GM19035 (cell line): Measurements from ENCODE around the gene FAM53B.
"Not testable (repeated sequence)": the region's sequence is repeated elsewhere in the genome, so short reads cannot be mapped to it uniquely, and the experiment has no call there.

Experiments
- ATAC-seq: cut with Tn5 transposase; IDR thresholded peaks from one replicate; pipeline ENCODE4 v1.9.1; 2021; ENCODE audit not compliant: unreplicated experiment

FAM53B gene

DNA sequence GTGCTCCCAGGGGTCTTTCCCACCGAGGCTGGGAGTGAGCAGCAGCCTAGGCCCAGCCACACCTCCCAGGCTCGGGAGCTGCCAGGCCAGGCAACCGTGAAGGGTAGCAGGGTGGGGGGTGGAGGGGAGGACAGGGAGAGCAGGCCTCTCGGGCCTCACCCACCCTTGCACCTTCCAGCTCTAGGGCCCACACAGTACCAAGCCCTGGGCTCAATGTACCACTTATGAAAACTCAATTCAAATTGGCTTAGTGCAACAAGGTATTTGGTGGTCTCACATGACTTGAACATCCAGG is 127.4 kb downstream of the FAM53B start:
- no peak for ATAC-seq

DNA sequence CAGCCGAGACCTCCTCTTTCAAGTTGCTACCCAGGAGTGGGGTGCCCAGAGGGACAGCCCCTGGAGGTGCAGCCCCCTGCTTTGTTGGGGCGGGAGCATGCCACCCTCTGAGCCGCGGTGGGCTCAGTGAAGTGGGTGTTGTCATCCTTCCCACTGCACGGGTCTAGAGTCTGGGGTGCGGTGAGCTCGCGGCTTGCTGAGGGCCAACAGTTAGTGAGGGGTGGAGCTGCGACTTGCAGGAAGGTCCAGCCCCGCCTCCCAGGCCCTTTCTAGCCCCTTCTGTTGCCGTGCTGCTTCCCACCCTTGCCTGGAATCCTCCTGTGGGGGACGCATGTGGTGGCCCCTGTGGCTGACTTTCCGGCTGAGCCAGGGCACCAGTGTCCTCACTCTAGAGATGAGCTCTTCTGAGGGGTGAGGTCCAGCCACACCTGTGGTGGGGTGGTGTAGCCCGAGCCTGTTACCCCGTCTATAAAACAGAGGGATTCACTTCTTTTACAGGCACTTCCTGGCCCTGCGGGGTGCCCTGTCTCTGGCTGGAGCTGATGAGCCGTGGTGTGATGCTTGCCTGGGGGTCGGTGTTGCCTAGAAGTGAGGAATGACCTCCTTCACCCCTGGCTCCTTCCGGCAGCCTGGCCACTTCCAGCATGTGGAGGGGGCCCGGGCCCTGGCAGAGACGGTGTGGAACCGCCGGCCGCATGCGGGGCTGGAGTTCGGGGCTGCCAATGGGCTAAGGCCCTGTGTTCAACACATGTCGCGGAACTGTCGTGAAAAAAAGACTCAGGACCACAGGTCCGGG is 127.9 kb downstream of the FAM53B start:
- no peak for ATAC-seq

DNA sequence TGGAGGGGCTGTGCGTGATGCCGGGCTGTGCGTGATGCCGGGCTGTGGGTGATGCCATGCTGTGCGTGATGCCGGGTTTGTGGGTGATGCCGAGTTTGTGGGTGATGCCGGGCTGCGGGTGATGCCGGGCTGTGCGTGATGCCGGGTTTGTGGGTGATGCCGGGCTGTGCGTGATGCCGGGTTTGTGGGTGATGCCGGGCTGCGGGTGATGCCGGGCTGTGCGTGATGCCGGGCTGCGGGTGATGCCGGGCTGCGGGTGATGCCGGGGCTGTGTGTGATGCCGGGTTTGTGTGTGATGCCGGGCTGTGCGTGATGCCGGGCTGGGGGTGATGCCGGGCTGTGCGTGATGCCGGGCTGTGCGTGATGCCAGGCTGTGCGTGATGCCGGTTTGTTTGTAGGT is 128.9 kb downstream of the FAM53B start:
- no peak for ATAC-seq

DNA sequence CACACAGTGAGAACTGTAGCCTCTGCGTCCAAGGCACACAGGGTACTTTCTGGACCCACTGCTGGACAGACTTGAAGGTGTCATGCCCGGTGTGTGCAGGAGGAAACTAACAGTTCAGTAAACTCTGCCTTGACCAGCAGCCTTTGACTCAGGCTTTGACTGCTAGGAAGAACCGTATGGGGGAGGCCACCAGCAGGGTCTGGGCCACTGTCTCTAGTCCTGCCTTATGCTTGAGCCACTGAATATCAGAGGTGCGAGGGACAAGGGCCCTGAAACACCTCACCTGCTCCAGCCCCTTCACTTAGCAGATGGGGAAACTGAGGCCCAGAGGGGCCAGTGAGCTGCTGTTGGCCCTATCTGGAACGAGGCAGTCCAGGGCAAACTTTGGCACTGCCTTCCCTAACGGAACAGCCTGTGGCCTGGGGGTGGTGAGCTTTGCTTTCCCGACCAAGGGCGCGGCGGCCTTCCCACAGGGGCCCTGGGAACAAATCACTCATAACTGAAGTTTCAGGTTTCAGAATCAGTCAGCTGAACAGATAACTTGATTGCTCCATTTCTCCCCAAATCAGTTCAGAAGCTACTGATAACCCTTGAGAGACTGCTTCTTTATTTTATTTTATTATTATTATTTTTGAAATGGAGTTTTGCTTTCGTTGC is 130.0 kb downstream of the FAM53B start:
- ATAC-seq: peak; percentile 68

DNA sequence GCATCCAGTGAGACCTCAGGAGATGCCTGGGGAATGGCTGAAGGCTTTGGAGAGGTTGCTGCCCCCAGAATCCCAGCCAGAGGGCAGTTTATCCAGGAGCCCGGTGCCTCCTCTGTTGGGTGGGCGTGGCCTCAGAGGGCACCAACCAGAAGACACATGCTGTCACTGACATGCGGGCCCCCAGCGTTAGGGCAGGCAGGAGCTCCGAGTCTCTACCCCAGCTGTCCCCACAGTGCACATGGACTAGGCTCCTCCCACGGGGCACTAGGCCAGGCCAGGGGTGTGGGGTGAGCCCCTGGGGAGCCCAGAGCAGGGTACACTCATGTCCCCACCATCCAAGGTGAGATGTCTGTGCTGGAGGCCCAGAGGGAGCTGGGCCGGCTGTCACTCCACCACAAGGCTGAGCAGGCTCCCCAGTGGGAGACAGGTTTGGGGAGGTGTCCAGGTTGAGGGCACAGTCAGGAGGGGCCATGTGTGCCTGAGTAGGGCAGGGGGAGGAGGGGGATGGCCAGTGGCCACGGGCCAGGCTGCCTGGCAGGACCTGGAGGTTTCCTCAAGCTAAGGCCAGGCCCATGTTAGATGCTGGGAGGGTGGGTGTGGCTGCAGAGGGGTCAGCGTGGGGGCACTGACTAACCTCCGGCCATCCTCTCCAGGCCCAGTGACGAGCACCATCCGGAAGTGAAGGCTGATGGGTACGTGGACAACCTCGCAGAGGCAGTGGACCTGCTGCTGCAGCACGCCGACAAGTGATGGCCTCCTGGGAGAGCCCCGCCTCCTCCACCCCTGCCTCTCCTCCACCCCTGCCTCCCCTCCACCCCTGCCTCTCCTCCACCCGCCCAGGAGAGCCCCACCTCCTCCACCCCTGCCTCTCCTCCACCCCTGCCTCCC is 131.3 kb downstream of the FAM53B start:
- no peak for ATAC-seq

DNA sequence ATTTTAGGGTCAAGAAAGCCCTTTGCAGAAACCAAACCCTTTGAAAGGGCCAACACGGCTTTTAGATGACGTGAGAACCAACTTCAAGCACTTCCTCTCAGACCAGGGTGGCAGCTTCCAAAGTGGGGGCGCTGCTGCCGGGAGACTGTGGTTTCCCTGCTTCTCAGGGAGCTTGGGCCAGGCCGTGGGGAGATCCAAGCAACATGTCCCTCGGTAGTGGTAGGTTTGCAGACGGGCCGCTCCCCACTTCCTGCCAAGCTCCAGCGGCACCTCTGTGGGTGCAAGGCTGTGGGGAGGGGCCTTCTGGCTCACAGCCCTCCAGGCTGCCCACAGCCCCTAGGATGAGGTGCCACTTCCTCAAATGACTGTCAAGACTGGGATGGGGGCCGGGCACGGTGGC is 132.4 kb downstream of the FAM53B start:
- ATAC-seq: no peak

- ATAC-seq: not testable (repeated sequence)
Observed at GRCh38 chr10:124610851-124611250, 133.3 kb downstream of the FAM53B start.

GRCh38 chr10:124610186-124610585 is 134.0 kb downstream of the FAM53B start:
- ATAC-seq: not testable (repeated sequence)

GRCh38 chr10:124609698-124610097 is 134.5 kb downstream of the FAM53B start:
- ATAC-seq: no peak

- no peak for ATAC-seq
Observed at GRCh38 chr10:124608093-124608721, 136.0 kb downstream of the FAM53B start.

GRCh38 chr10:124607693-124608092 is 136.5 kb downstream of the FAM53B start:
- ATAC-seq: no peak

- no peak for ATAC-seq
Observed at GRCh38 chr10:124606822-124607221, 137.4 kb downstream of the FAM53B start.

DNA sequence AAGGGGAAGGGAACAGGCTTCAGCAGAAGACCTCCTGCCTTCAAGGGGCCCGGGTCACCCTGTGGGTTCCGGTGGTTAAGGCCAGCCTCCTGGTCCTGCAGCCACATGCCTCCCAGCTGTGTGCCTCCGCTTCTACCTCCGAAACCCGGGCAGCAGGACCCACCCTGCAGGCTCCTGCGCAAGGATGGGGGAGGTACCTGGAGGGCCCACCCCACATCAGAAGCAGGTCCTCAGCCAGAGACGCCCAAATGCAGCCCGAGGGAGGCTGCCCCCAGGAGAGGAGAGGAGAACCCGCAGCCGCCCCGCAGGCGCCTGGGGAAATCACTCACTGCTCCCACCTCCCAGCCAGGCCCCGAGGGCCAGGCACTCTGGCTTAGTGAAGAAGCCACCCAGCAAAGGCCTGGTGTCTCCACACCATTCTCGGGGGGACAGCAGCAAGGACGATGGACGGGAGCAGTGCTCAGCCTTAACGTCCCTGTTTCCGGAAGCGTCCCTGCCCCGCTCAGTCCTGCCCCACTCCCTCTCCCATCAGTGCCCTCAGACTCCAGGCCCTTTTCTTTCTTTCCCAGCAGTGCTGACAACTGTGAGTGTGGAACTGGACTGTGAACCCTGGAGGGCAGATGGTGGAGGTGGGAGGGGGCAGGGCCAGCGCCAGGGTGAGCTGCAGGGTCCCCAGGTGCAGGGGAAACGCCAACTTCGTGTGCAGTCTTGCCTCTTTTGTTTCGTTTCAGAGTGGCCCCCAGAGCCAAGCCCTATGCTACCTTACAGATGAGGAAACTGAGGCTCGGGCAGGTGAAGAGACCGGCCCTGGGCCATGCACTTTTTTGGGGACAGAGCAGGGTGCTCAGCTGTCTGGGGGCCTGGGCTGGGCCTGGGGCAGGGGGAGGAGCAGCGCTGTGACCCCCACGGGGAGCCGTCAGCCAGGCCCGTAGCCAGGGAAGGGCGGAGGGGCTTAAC is 138.0 kb downstream of the FAM53B start:
- no peak for ATAC-seq

DNA sequence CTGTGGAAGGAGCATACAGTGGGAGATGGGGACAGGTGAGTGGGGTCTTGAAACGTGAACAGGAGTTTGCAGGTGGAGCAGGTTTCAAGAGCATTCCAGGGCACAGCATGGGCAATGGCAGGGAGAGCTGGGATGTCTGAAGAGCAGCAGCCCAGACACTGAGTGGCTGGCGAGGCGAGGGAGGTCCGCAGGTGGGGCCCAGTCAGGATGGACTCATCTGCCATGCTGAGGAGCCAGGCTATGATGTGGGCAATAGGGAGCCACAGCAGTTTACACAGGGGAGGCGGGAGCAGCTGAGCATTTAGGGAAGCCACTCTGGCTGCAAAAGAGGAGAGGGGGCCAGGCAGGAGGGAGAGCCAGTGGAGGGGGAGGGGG is 138.7 kb downstream of the FAM53B start:
- no peak for ATAC-seq

- ATAC-seq: no peak
Observed at GRCh38 chr10:124605001-124605370, 139.2 kb downstream of the FAM53B start.

DNA sequence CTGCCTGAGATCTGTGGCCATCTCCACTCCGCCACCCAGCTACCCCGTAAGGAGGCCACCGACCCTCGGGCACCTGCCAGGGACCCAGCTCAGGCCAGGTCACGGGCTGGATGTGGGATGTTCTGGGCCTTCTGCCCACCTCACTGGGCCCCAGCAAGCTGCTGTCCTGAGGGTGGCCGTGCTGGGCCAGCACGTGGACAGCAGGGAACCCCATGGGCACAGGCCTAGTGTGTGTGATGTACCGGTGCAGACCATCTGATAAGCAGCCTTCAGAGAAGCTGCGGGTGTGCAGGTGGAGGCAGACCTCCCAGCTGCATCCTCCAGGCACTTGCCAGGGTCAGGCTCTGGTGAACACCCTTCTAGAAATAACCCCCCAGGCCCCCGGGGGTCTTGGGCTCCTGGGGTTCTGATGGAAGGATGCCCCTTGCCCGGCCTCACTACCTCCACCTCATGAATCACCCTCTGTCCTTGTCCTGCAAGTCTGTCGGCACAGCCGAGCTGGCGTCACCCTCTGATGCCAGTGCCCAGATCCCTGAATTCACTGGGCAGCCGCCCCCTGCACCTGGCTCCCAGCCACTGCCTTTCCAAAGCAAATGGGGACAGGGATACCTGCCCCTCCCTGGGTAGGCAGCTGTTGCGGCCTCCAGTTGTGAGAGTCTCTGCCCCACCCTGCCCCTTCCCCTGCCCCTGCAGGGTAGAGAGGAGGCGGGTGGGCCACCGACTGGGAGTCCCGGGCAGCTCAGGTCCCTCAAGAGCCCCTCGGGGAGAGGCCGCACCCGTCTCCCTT is 139.8 kb downstream of the FAM53B start:
- ATAC-seq: no peak

- ATAC-seq: no peak
Observed at GRCh38 chr10:124603376-124604213, 140.6 kb downstream of the FAM53B start.

DNA sequence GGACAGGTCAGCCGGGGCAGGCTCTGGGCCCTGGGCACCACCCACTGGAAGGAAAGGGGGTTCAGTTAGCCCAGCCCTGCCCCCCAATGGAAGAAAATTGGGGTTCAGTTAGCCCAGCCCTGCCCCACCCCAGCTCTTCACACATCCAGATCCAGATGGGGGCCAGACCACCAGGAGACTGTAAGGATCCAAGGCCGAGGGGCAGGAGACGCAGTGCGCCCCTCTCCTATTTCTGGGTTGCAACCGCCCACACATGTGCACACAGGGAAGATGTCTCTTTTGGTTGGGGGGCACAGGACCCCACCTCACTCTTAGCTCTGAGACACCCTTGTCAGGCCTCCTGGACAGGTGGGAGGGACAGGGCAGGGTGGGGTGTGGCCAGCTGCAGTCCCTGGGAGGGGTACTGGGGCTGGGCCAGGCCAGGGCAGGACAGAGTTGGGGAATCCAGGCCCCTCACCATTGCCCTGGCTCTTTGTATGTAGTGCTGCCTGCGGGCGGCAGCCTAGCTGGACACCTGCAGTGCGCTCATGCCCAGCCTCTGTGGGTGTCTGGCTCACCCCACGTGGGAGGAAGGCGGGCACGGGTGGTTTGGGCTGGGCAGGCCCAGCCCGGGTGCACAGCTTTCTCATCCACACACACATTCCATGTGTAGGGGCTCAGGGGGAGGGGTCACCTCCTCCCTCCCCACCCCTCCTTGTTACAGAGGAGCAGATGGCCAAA is 141.4 kb downstream of the FAM53B start:
- no peak for ATAC-seq
